Ovary (tissue), 10 donors: ENCODE results near the gene CNNM1. TPM values are rescaled to one million over a fixed set of nuclear protein-coding genes. Genes with fewer than 3 reads are reported as not detected.
A peak's percentile ranks its signal among the peaks of the same experiment; 100 is the strongest.

Source experiments
- DNase-seq, 5 donors: peaks; one replicate each; pipeline ENCODE4 v3.0.0-alpha.2; 2019 to 2020
- H3K27ac ChIP-seq, 2 donors: fragments of 200-600 bp; one replicate each; pipeline versions ENCODE4 v1.5.1 to v1.8.0; 2019 to 2022
- H3K27me3 ChIP-seq: fragments of 200-600 bp; one replicate; pipeline ENCODE4 v1.8.0; 2022
- H3K36me3 ChIP-seq: fragments of 200-600 bp; sonication (generic); one replicate; pipeline ENCODE4 v1.5.1; 2019
- H3K4me1 ChIP-seq: one replicate; pipeline ENCODE4 v1.8.1; 2013; ENCODE audit warnings: mild to moderate bottlenecking, moderate library complexity; ENCODE audit not compliant: insufficient read depth
- H3K4me3 ChIP-seq: fragments of 200-600 bp; sonication (generic); one replicate; pipeline ENCODE4 v1.5.1; 2017
- H3K9me3 ChIP-seq, 2 donors: fragments of 200-600 bp in 1 of 2; sonication (generic) in 1 of 2; one replicate each; pipeline versions ENCODE4 v1.5.1 to v1.8.1; 2013 to 2019; ENCODE audit warnings: mild to moderate bottlenecking in 1 of 2, moderate library complexity in 1 of 2
- EP300 ChIP-seq: sonication (generic); formaldehyde crosslinking; IDR thresholded peaks from one replicate; pipeline ENCODE4 v1.6.1; 2017; ENCODE audit warnings: antibody characterized with exemption
- POLR2A ChIP-seq: fragments of 450-650 bp; IDR thresholded peaks from one replicate; pipeline ENCODE4 v1.6.1; 2017; ENCODE audit warnings: antibody characterized with exemption, mild to moderate bottlenecking, moderate library complexity
- WGBS, 3 donors: extraction: QIAGEN DNeasy Blood & Tissue Kit in 1 of 3; methylation state at CpG; one replicate each; pipeline versions ENCODE4 v1.1.5 to v1.1.7; 2013 to 2017; 5-methylcytosine and 5-hydroxymethylcytosine counted together
- intact Hi-C, 4 donors: fragments of 100-400 bp; cut with DNase I; formaldehyde crosslinking; loops; one replicate each; pipeline versions ENCODE4 v1.11.0 to v1.15.1; 2022 to 2023
- long read RNA-seq, 3 donors: library from polyadenylated mRNA in 2 of 3; unstranded in 2 of 3; transcript quantifications; one replicate each; pipeline ENCODE4 v2.0.0 and lab custom pipeline, GENCODE V29; 2021 to 2026
- polyA plus RNA-seq, 2 donors: library from polyadenylated mRNA; stranded (reverse); fragments of 200-250 nt in 1 of 2; fragments of 350-450 nt in 1 of 2; fragmentation: Illumina TruSeq in 1 of 2; extraction: RNeasy Lipid Tissue Mini Kit (QIAGEN cat#74804) in 1 of 2; gene quantifications; one replicate each; pipeline ENCODE4 v1.2.3, GENCODE V29; 2013 to 2014
- total RNA-seq, 7 donors: library from RNA; depleted of rRNA in 2 of 7; stranded (reverse); fragments of >200 nt in 2 of 7; fragmentation: NEBNext Ultra II Directional in 3 of 7; extraction: Animal tissue kit (Norgen Biotek cat#: 25700) in 3 of 7; gene quantifications; one replicate each; pipeline versions ENCODE4 v1.1.0 to v1.2.4, GENCODE V29; 2016 to 2023
- TF ChIP-seq, protein P1 (sequence below), 3 donors: fragments of 450-650 bp in 2 of 3; fragments of 200-600 bp in 1 of 3; IDR thresholded peaks; one replicate each; pipeline versions ENCODE4 v1.5.1 to v1.8.0; 2016 to 2022; ENCODE audit warnings: antibody characterized with exemption in 3 of 3, mild to moderate bottlenecking in 1 of 3
- donor health status: DM: no; HTN: no; CAD: no; lungs with moderate emphysema.
- donor health status: DM: no; HTN: no; CAD: no.
- donor health status: Bipolar disorder and iron deficiency.
- donor health status: DM: yes; HTN: yes; CAD: no.
- donor health status: DM: no; HTN: no; CAD: no.
- donor health status: DM: yes; HTN: yes; CAD: no.

The CNNM1 gene
- total RNA-seq (1 to 10 TPM; 1.0 to 3.9 (median 2.4) TPM), polyA plus RNA-seq (1 to 10 TPM; 1.2 to 3.2 TPM)
- long read RNA-seq, donor 1, full-length matches to known transcripts: 2 of 11 reads
- long read RNA-seq, donor 1, partial matches to known transcripts: 6 of 11 reads
- long read RNA-seq, donor 1, other reads (novel, unspliced or antisense): 3 of 11 reads
- long read RNA-seq, donor 2, full-length matches to known transcripts: 1 of 1 reads
- long read RNA-seq, donor 2, partial matches to known transcripts: 0 of 1 reads
- long read RNA-seq, donor 2, other reads (novel, unspliced or antisense): 0 of 1 reads
- long read RNA-seq, donor 3, full-length matches to known transcripts: 2 of 6 reads
- long read RNA-seq, donor 3, partial matches to known transcripts: 0 of 6 reads
- long read RNA-seq, donor 3, other reads (novel, unspliced or antisense): 4 of 6 reads

DNA sequence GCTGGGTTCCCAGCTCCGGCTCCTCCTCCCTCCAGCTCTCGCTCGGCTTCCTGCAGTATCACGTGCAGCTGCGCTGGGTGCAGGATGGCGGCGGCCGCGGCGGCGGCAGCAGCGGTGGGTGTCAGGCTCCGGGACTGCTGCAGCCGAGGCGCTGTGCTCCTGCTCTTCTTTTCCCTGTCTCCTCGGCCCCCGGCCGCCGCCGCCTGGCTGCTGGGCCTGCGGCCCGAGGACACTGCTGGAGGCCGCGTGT is at the start of gene CNNM1:
Gene CNNM1, plus strand, starts transcription at position 53 of the 250 bp plus-strand sequence. Its CDS starts 32 bp downstream, at position 85.
- H3K4me1 ChIP-seq: peaks cover 11% of the 10 kb centered on the region
- peak within 1 kb of the TSS; percentile 46 for H3K4me3 ChIP-seq
- 0 to 1% (median 0%) methylated on average over 20 to 24 of the region's 24 CpGs for WGBS, 3 donors
- TF ChIP-seq POLR2A: no peak
- TF ChIP-seq, protein P1, sequence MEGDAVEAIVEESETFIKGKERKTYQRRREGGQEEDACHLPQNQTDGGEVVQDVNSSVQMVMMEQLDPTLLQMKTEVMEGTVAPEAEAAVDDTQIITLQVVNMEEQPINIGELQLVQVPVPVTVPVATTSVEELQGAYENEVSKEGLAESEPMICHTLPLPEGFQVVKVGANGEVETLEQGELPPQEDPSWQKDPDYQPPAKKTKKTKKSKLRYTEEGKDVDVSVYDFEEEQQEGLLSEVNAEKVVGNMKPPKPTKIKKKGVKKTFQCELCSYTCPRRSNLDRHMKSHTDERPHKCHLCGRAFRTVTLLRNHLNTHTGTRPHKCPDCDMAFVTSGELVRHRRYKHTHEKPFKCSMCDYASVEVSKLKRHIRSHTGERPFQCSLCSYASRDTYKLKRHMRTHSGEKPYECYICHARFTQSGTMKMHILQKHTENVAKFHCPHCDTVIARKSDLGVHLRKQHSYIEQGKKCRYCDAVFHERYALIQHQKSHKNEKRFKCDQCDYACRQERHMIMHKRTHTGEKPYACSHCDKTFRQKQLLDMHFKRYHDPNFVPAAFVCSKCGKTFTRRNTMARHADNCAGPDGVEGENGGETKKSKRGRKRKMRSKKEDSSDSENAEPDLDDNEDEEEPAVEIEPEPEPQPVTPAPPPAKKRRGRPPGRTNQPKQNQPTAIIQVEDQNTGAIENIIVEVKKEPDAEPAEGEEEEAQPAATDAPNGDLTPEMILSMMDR (IDR thresholded peaks at IDR 0.05): no peak
- TF ChIP-seq EP300: no peak
- intact Hi-C loops: no loop called here
- peak; percentile 33 to 67 (median 40) for DNase-seq
- no peaks in the 10 kb centered on the region for H3K36me3 ChIP-seq
- no peak within 1 kb of the TSS for H3K27ac ChIP-seq
- no peaks in the 10 kb centered on the region for H3K9me3 ChIP-seq
- no peaks in the 10 kb centered on the region for H3K27me3 ChIP-seq

DNA sequence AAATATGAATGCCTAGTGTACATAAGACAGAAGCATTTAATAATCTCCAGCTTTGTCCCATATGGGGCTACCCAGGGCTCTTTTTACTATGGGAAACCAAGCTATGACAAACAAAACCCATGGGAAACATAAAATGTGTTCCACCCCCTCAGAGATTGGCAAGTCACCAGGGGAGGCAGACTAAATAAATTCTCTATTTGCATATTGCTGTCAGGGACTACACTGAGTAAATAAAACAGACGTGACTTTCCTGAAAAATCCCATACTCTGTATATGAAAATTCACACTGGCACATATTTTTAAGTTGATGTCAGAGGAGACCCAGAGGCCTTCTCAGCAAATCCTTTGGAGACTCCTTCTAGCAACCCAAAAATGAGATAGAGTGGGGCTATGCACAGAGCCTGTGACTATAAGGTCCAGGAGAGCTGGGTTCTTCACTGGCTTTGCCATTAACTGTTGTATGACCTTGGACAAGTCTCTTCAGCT is 49.5 kb upstream of the CNNM1 start:
- intact Hi-C loops: no loop called here
- no peak overlapping the region for H3K27ac ChIP-seq
- no peak for DNase-seq
- H3K4me3 ChIP-seq: no peak overlapping the region
- no peaks in the 10 kb centered on the region for H3K4me1 ChIP-seq
- no peaks in the 10 kb centered on the region for H3K36me3 ChIP-seq
- H3K27me3 ChIP-seq: no peaks in the 10 kb centered on the region
- no peaks in the 10 kb centered on the region for H3K9me3 ChIP-seq
- TF ChIP-seq EP300: no peak
- TF ChIP-seq POLR2A: no peak
- TF ChIP-seq, protein P1 (IDR thresholded peaks at IDR 0.05): no peak
- 3 to 22% (median 12%) methylated on average over 1 of the region's 1 CpG for WGBS, 3 donors

DNA sequence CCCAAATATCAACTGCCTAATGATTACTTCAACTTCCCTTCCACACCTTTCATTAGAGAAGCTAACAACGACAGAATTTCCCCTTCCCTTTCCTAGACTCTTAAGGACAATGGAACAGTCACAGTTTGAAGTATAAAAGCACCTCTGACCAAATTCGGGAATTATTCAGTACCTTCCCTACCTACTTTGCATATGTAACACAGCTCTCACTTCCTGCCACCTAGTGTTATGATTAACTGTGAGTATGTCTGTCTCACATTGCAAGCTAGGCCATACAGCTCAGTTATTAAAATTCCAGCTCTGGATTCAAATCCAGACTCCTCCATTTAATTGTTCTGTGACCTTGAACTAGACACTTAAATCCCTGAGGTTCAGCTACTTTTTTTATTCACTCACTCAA is 48.7 kb upstream of the CNNM1 start:
- no peaks in the 10 kb centered on the region for H3K36me3 ChIP-seq
- TF ChIP-seq, protein P1 (IDR thresholded peaks at IDR 0.05): no peak
- TF ChIP-seq POLR2A (no peak), EP300 (no peak)
- intact Hi-C loops: no loop called here
- H3K4me3 ChIP-seq: no peak overlapping the region
- WGBS, 3 donors: 70 to 83% (median 76%) methylated on average over 2 of the region's 2 CpGs
- no peak overlapping the region for H3K27ac ChIP-seq
- no peak for DNase-seq
- no peaks in the 10 kb centered on the region for H3K9me3 ChIP-seq
- H3K4me1 ChIP-seq: no peaks in the 10 kb centered on the region
- H3K27me3 ChIP-seq: no peaks in the 10 kb centered on the region

DNA sequence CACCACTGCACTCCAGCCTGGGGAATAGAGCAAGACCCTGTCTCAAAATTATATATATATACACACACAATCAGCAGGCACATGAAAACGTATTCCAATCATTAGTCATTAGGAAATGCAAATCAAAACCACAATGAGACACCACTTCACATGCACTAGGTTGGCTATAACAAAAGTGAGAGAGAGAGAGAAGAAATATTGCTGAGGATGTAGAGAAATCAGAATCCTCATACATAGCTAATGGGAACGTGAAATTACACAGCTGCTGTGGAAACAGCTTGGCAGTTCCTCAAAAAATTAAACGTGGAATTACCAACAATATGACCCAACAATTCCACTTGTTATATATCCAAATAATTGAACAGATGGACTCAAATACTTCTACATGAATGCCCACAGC is 43.3 kb upstream of the CNNM1 start:
- Histone ChIP-seq H3K27ac (no peak overlapping the region), H3K36me3 (no peaks in the 10 kb centered on the region), H3K4me1 (no peaks in the 10 kb centered on the region), H3K27me3 (no peaks in the 10 kb centered on the region), H3K9me3 (no peaks in the 10 kb centered on the region), H3K4me3 (no peak overlapping the region)
- DNase-seq: no peak
- intact Hi-C loops: no loop called here
- 2 to 7% (median 4%) methylated on average over 3 of the region's 3 CpGs for WGBS, 3 donors
- no peak for TF ChIP-seq EP300

DNA sequence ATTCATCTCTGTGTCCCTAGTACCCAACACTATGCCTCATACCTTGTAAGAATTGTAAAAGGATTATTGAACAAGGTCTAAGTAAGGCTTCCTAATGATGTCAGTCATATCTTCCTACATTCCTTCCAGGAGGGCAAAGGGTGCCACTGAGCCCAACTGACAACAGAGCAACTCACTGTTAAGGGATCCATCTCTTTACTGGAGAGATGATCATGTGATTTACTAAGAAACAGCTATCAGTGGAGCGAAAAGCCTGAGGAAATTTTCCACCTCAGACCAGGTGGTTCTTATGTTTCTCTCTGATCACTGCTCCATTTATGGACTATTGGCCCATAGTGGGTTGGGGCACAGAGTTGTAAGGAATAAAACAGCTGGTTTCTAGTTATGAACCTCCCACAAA is 38.9 kb upstream of the CNNM1 start:
- H3K27me3 ChIP-seq: no peaks in the 10 kb centered on the region
- H3K27ac ChIP-seq: no peak overlapping the region
- 86 to 92% (median 91%) methylated on average over 1 of the region's 1 CpG for WGBS, 3 donors
- H3K36me3 ChIP-seq: no peaks in the 10 kb centered on the region
- intact Hi-C loops: no loop called here
- no peaks in the 10 kb centered on the region for H3K4me1 ChIP-seq
- H3K4me3 ChIP-seq: no peak overlapping the region
- DNase-seq: no peak
- H3K9me3 ChIP-seq: no peaks in the 10 kb centered on the region
- TF ChIP-seq, protein P1 (IDR thresholded peaks at IDR 0.05): no peak
- TF ChIP-seq EP300 (no peak), POLR2A (no peak)
